Mammary epithelial cell (primary cell): Measurements from ENCODE around the gene FAM53B.

Experiments
- EZH2 ChIP-seq: IDR thresholded peaks from 2 replicates; pipeline ENCODE4 v1.6.1; 2012; ENCODE audit warnings: low read length, inconsistent platforms, borderline replicate concordance
- TF ChIP-seq, protein P1 (sequence below), 2 donors: IDR thresholded peaks in 1 of 2; conservative IDR thresholded peaks in 1 of 2; 2 replicates each; pipeline ENCODE4 v1.5.1; 2011 to 2012; ENCODE audit warnings: inconsistent platforms in 2 of 2, low read length in 2 of 2, mild to moderate bottlenecking in 2 of 2, control low read depth in 1 of 2, low read depth in 1 of 2; ENCODE audit not compliant: insufficient read depth in 1 of 2; ENCODE audit errors: extremely low read depth in 1 of 2

DNA sequence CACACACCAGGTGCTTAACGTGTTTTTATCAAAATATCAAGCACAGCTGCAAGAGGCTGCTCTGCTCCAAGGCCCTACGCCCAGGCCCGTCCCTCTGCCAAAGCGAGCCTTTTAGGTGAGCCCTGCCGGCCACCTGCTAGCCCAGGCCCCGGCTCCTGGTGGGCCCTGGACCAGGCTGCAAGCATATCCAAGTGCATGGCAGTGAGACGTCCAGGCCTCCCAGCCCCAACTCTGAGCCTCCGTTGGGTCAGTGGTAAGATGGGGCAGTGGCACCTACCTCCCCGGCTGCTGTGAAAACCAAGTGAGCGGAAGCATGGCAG, 146.4 kb downstream of the FAM53B start:
- TF ChIP-seq, protein P1, sequence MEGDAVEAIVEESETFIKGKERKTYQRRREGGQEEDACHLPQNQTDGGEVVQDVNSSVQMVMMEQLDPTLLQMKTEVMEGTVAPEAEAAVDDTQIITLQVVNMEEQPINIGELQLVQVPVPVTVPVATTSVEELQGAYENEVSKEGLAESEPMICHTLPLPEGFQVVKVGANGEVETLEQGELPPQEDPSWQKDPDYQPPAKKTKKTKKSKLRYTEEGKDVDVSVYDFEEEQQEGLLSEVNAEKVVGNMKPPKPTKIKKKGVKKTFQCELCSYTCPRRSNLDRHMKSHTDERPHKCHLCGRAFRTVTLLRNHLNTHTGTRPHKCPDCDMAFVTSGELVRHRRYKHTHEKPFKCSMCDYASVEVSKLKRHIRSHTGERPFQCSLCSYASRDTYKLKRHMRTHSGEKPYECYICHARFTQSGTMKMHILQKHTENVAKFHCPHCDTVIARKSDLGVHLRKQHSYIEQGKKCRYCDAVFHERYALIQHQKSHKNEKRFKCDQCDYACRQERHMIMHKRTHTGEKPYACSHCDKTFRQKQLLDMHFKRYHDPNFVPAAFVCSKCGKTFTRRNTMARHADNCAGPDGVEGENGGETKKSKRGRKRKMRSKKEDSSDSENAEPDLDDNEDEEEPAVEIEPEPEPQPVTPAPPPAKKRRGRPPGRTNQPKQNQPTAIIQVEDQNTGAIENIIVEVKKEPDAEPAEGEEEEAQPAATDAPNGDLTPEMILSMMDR (conservative IDR thresholded peaks at IDR 0.05 in 1 of 2, IDR thresholded peaks at IDR 0.05 in 1 of 2; ENCODE audit: extremely low read depth in 1 of 2, insufficient read depth in 1 of 2, low read depth in 1 of 2, low read length in 2 of 2): no peak
- no peak for TF ChIP-seq EZH2
